HEK293 (cell line): ENCODE data around the gene KLHL22.

ENCODE experiments used
- CTCF ChIP-seq: fragments of 450-650 bp; formaldehyde crosslinking; IDR thresholded peaks from 2 replicates; pipeline ENCODE4 v1.5.1; 2016; ENCODE audit warnings: missing biosample characterization, missing genetic modification characterization
- INSM2 ChIP-seq: fragments of 450-650 bp; formaldehyde crosslinking; IDR thresholded peaks from 2 replicates; pipeline ENCODE4 v1.5.1; 2016; ENCODE audit warnings: missing biosample characterization, missing genetic modification characterization
- KLF9 ChIP-seq: fragments of 450-650 bp; formaldehyde crosslinking; IDR thresholded peaks from 2 replicates; pipeline ENCODE4 v1.5.1; 2016; ENCODE audit warnings: missing biosample characterization, missing genetic modification characterization, low read depth
- SCRT2 ChIP-seq: fragments of 450-650 bp; formaldehyde crosslinking; IDR thresholded peaks from 2 replicates; pipeline ENCODE4 v1.5.1; 2016; ENCODE audit warnings: missing biosample characterization, missing genetic modification characterization
- YY1 ChIP-seq: fragments of 450-650 bp; formaldehyde crosslinking; IDR thresholded peaks from 2 replicates; pipeline ENCODE4 v1.5.1; 2018; ENCODE audit warnings: missing biosample characterization, missing genetic modification characterization
- ZEB2 ChIP-seq: fragments of 450-650 bp; formaldehyde crosslinking; IDR thresholded peaks from 2 replicates; pipeline ENCODE4 v1.5.1; 2016; ENCODE audit warnings: missing biosample characterization, missing genetic modification characterization
- ZNF16 ChIP-seq: fragments of 450-650 bp; formaldehyde crosslinking; IDR thresholded peaks from 2 replicates; pipeline ENCODE4 v1.5.1; 2016; ENCODE audit warnings: low read depth, missing biosample characterization, missing genetic modification characterization
- ZNF335 ChIP-seq: fragments of 450-650 bp; formaldehyde crosslinking; conservative IDR thresholded peaks from 2 replicates; pipeline ENCODE4 v1.5.1; 2016; ENCODE audit warnings: missing biosample characterization, missing genetic modification characterization
- ZNF624 ChIP-seq: fragments of 450-650 bp; formaldehyde crosslinking; IDR thresholded peaks from 2 replicates; pipeline ENCODE4 v1.5.1; 2017; ENCODE audit warnings: missing biosample characterization, missing genetic modification characterization
- ZNF670 ChIP-seq: fragments of 450-650 bp; formaldehyde crosslinking; IDR thresholded peaks from 2 replicates; pipeline ENCODE4 v1.5.1; 2016; ENCODE audit warnings: missing biosample characterization, missing genetic modification characterization, low read depth
- ZNF768 ChIP-seq: fragments of 450-650 bp; formaldehyde crosslinking; IDR thresholded peaks from 2 replicates; pipeline ENCODE4 v1.5.1; 2018; ENCODE audit warnings: missing biosample characterization, mild to moderate bottlenecking, missing genetic modification characterization

GRCh38 chr22:20472629-20473442 is 22.8 kb downstream of the KLHL22 start:
- no peak for TF ChIP-seq CTCF
- no peak for TF ChIP-seq ZNF335
- no peak for TF ChIP-seq YY1 (tag by site-specific recombination)
- TF ChIP-seq KLF9: no peak
- no peak for TF ChIP-seq ZNF624 (tag by site-specific recombination)
- no peak for TF ChIP-seq ZNF768 (tag by site-specific recombination)
- TF ChIP-seq INSM2 (tag by site-specific recombination): no peak
- no peak for TF ChIP-seq ZEB2
- TF ChIP-seq ZNF670: no peak
- TF ChIP-seq ZNF16 (tag by site-specific recombination): no peak
- no peak for TF ChIP-seq SCRT2 (tag by site-specific recombination)
